DND-41 (cell line): ENCODE data around the gene PAPPA.

Source experiments
- ATAC-seq: fragments of 200-7000 bp; cut with Tn5 transposase; 3 replicates; pipeline ENCODE4 v1.9.1; 2021; ENCODE audit warnings: low read depth; ENCODE audit not compliant: insufficient read depth
- DNase-seq: peaks from one replicate; pipeline ENCODE4 v3.0.0-alpha.2; 2020
- H2AFZ ChIP-seq: 2 replicates; pipeline ENCODE4 v1.6.0; 2012; ENCODE audit warnings: low read depth, low read length
- H3K27ac ChIP-seq: 2 replicates; pipeline ENCODE4 v1.5.1; 2012; ENCODE audit warnings: low read length, inconsistent platforms
- H3K27me3 ChIP-seq: fragments of 200-600 bp; sonication (generic); 2 replicates; pipeline ENCODE4 v1.6.0; 2012; ENCODE audit warnings: low read length, mild to moderate bottlenecking, inconsistent platforms; ENCODE audit not compliant: insufficient read depth, poor library complexity
- H3K36me3 ChIP-seq: 2 replicates; pipeline ENCODE4 v1.5.1; 2012; ENCODE audit warnings: low read length, inconsistent platforms; ENCODE audit not compliant: insufficient read depth
- H3K4me1 ChIP-seq: 2 replicates; pipeline ENCODE4 v1.5.1; 2012; ENCODE audit warnings: mild to moderate bottlenecking, low read length; ENCODE audit not compliant: insufficient read depth
- H3K4me2 ChIP-seq: 2 replicates; pipeline ENCODE4 v1.6.0; 2012; ENCODE audit warnings: mild to moderate bottlenecking, moderate library complexity, low read length, inconsistent platforms; ENCODE audit not compliant: insufficient read depth
- H3K4me3 ChIP-seq, 2 experiments: fragments of 200-600 bp in 1 of 2; shearing (Covaris generic) in 1 of 2; 2 replicates each; pipeline ENCODE4 v1.5.1; 2012 to 2016; ENCODE audit warnings: inconsistent platforms in 2 of 2, low read length in 2 of 2, mild to moderate bottlenecking in 2 of 2, low read depth in 1 of 2, moderate library complexity in 1 of 2
- H3K79me2 ChIP-seq: 2 replicates; pipeline ENCODE4 v1.6.0; 2012; ENCODE audit warnings: low read length, inconsistent platforms; ENCODE audit not compliant: insufficient read depth
- H3K9ac ChIP-seq: 2 replicates; pipeline ENCODE4 v1.6.0; 2012; ENCODE audit warnings: low read depth, mild to moderate bottlenecking, inconsistent platforms, low read length, moderate library complexity
- H3K9me3 ChIP-seq: 2 replicates; pipeline ENCODE4 v1.5.1; 2012; ENCODE audit warnings: low read length, moderate library complexity, mild to moderate bottlenecking, inconsistent platforms; ENCODE audit not compliant: insufficient read depth, severe bottlenecking
- H4K20me1 ChIP-seq: 2 replicates; pipeline ENCODE4 v1.6.0; 2012; ENCODE audit warnings: low read length; ENCODE audit not compliant: insufficient read depth
- CTCF ChIP-seq: IDR thresholded peaks from 2 replicates; pipeline ENCODE4 v1.5.1; 2012; ENCODE audit warnings: borderline replicate concordance, low read length, moderate library complexity, mild to moderate bottlenecking; ENCODE audit not compliant: poor library complexity, severe bottlenecking; ENCODE audit errors: extremely low read depth
- EZH2 ChIP-seq: IDR thresholded peaks from 3 replicates; pipeline ENCODE4 v1.6.1; 2012; ENCODE audit warnings: borderline replicate concordance, low read depth, mild to moderate bottlenecking, moderate library complexity, low read length, inconsistent platforms; ENCODE audit not compliant: severe bottlenecking

The PAPPA gene

GRCh38 chr9:116355153-116355921 lies 201.7 kb downstream of the PAPPA start:
- Histone ChIP-seq H3K4me1 (no peaks in the 10 kb centered on the region), H3K9ac (no peak overlapping the region), H4K20me1 (no peaks in the 10 kb centered on the region), H3K4me2 (no peak overlapping the region), H3K27ac (no peak overlapping the region), H3K79me2 (no peaks in the 10 kb centered on the region), H3K9me3 (no peaks in the 10 kb centered on the region), H3K4me3 (no peak overlapping the region), H3K27me3 (no peaks in the 10 kb centered on the region), H2AFZ (no peak overlapping the region), H3K36me3 (no peaks in the 10 kb centered on the region)
- no peak for TF ChIP-seq EZH2
- TF ChIP-seq CTCF, result no peak
- no peak for ATAC-seq
- DNase-seq, result no peak

GRCh38 chr9:116358251-116358650 lies 204.7 kb downstream of the PAPPA start:
- Histone ChIP-seq H3K4me3 (no peak overlapping the region), H3K9ac (no peak overlapping the region), H3K4me1 (no peaks in the 10 kb centered on the region), H3K36me3 (no peaks in the 10 kb centered on the region), H3K9me3 (no peaks in the 10 kb centered on the region), H3K27ac (no peak overlapping the region), H3K79me2 (no peaks in the 10 kb centered on the region), H2AFZ (no peak overlapping the region), H4K20me1 (no peaks in the 10 kb centered on the region), H3K4me2 (no peak overlapping the region), H3K27me3 (no peaks in the 10 kb centered on the region)
- DNase-seq (no peak), ATAC-seq (no peak)
- TF ChIP-seq EZH2, result no peak
- TF ChIP-seq CTCF, result no peak

- Histone ChIP-seq H4K20me1 (no peaks in the 10 kb centered on the region), H3K4me2 (no peak overlapping the region), H3K27me3 (no peaks in the 10 kb centered on the region), H3K36me3 (no peaks in the 10 kb centered on the region), H3K9ac (no peak overlapping the region), H2AFZ (no peak overlapping the region), H3K4me1 (no peaks in the 10 kb centered on the region), H3K4me3 (no peak overlapping the region), H3K9me3 (no peaks in the 10 kb centered on the region), H3K27ac (no peak overlapping the region), H3K79me2 (no peaks in the 10 kb centered on the region)
- TF ChIP-seq CTCF, result no peak
- no peak for TF ChIP-seq EZH2
- no peak for ATAC-seq
- no peak for DNase-seq
Observed at GRCh38 chr9:116360016-116360415, 206.4 kb downstream of the PAPPA start.

GRCh38 chr9:116360989-116361388 lies 207.4 kb downstream of the PAPPA start:
- DNase-seq, result no peak
- Histone ChIP-seq H3K4me2 (no peak overlapping the region), H2AFZ (no peak overlapping the region), H3K27me3 (no peaks in the 10 kb centered on the region), H3K27ac (no peak overlapping the region), H3K79me2 (no peaks in the 10 kb centered on the region), H4K20me1 (no peaks in the 10 kb centered on the region), H3K4me1 (no peaks in the 10 kb centered on the region), H3K36me3 (no peaks in the 10 kb centered on the region), H3K4me3 (no peak overlapping the region), H3K9ac (no peak overlapping the region), H3K9me3 (no peaks in the 10 kb centered on the region)
- no peak for TF ChIP-seq EZH2
- TF ChIP-seq CTCF, result no peak
- ATAC-seq, result no peak
